ENCODE data around the gene SKAP1. TPM values are rescaled to one million over a fixed set of nuclear protein-coding genes. Genes with fewer than 3 reads are reported as not detected.
A peak's percentile ranks its signal among the peaks of the same experiment; 100 is the strongest.

Gene SKAP1
- total and polyA plus RNA-seq, 2 of the 13 experiments (the other 11 are each of a cell fraction or from before 2014, with no cell fraction given) = 0.21 TPM; not detected in 1

- no peak for DNase-seq (ENCODE audit: low spot score)
- Histone ChIP-seq H3K79me2 (ENCODE audit: insufficient read depth, low read length) (no peaks in the 10 kb centered on the region), H3K9me3 (ENCODE audit: low read length) (no peaks in the 10 kb centered on the region), H2AFZ (ENCODE audit: low read length) (no peak overlapping the region), H3K4me2 (ENCODE audit: low read depth, low read length) (no peak overlapping the region), H4K20me1 (ENCODE audit: insufficient read depth, low read length) (no peaks in the 10 kb centered on the region), H3K36me3 (replicated peaks in 1 of 2; ENCODE audit: control insufficient read depth in 1 of 2, insufficient read depth in 2 of 2, low read length in 2 of 2) (no peaks in the 10 kb centered on the region), H3K27me3 (ENCODE audit: control insufficient read depth in 1 of 2, insufficient read depth in 2 of 2, low read length in 2 of 2) (peaks cover 0 to 7% of the 10 kb centered on the region in 2 experiments; a peak in 1 of 5 replicates), H3K4me3 (replicated peaks in 1 of 3; ENCODE audit: insufficient read depth in 1 of 3, low read depth in 2 of 3, low read length in 3 of 3) (no peak overlapping the region), H3K27ac (ENCODE audit: extremely low read length, insufficient read depth, low read length) (no peak overlapping the region), H3K9ac (ENCODE audit: insufficient read depth, low read depth, low read length) (no peak overlapping the region), H3K4me1 (ENCODE audit: insufficient read depth, low read length) (no peaks in the 10 kb centered on the region)
- CTCF ChIA-PET (ENCODE audit: low intra/inter-chr PET ratio, low total read pairs) = no interaction called here
- in situ Hi-C loops (cut with HindIII; ENCODE audit: extremely low pct_ligation_motif_present, low pct_unique_long_range_greater_than_20kb) = no loop called here
- 2% methylated on average over 3 of the region's 3 CpGs for WGBS (ENCODE audit: low lambda C conversion rate)
- BruUV-seq (replicated peaks) = no TSS peak
- POLR2A ChIA-PET = no interaction called here
- TF ChIP-seq PHF5A (CRISPR knock-in tag; IDR thresholded peaks at IDR 0.05; ENCODE audit: low read depth, unreplicated experiment) (no peak), POLR2AphosphoS5 (IDR thresholded peaks at IDR 0.05; ENCODE audit: low read depth, low read length) (no peak), ZBTB7B (CRISPR knock-in tag; IDR thresholded peaks at IDR 0.05) (no peak), GMEB2 (CRISPR knock-in tag; IDR thresholded peaks at IDR 0.05; ENCODE audit: low read depth) (no peak), MYC (CRISPR knock-in tag; IDR thresholded peaks at IDR 0.05; ENCODE audit: borderline replicate concordance) (no peak), CTCF (CRISPR knock-in tag; IDR thresholded peaks at IDR 0.05) (peak; percentile 57), STAG1 (CRISPR knock-in tag; IDR thresholded peaks at IDR 0.05) (peak; percentile 25; the same call in 1 of the 2 replicates), ONECUT2 (CRISPR knock-in tag; IDR thresholded peaks at IDR 0.05) (no peak), PCBP1 (IDR thresholded peaks at IDR 0.05; ENCODE audit: borderline replicate concordance, low read depth, low read length) (no peak), JUNB (CRISPR knock-in tag; IDR thresholded peaks at IDR 0.05; ENCODE audit: borderline replicate concordance) (no peak)
- no peak for ATAC-seq
- peak; percentile 66 for FAIRE-seq
- intact Hi-C loops (cut with micrococcal nuclease; ENCODE audit: unreplicated experiment) = loop anchor here (5.0 kb wide), 1 partner anchor 358 kb away; the partner anchor contains the start of gene HOXB8
Observed at GRCh38 chr17:48259694-48260291, 170.2 kb downstream of the SKAP1 start.

Measured in HepG2 (cell line).